HFFc6 (cell line): ENCODE results near the gene DBF4. TPM values are rescaled to one million over a fixed set of nuclear protein-coding genes. Genes with fewer than 3 reads are reported as not detected.
"Not testable (repeated sequence)": the region's sequence is repeated elsewhere in the genome, so short reads cannot be mapped to it uniquely, and the experiment has no call there.

Experiments used
- DNase-seq: peaks from one replicate; pipeline ENCODE4 v3.0.0-alpha.2; 2018
- H3K27ac Mint-ChIP-seq: 2 replicates; pipeline ENCODE4 v1.8.0; 2020; ENCODE audit warnings: mild to moderate bottlenecking, mixed read lengths
- H3K27me3 Mint-ChIP-seq: 2 replicates; pipeline ENCODE4 v1.8.0; 2021; ENCODE audit warnings: mild to moderate bottlenecking, moderate library complexity, mixed read lengths; ENCODE audit not compliant: insufficient read depth
- H3K36me3 Mint-ChIP-seq: 2 replicates; pipeline ENCODE4 v1.8.0; 2021; ENCODE audit warnings: low read depth, mixed read lengths
- H3K4me1 Mint-ChIP-seq: 2 replicates; pipeline ENCODE4 v1.8.0; 2020; ENCODE audit warnings: low read depth, mixed read lengths
- H3K4me3 Mint-ChIP-seq: 2 replicates; pipeline ENCODE4 v1.8.0; 2020; ENCODE audit warnings: mild to moderate bottlenecking, moderate library complexity, mixed read lengths
- H3K9me3 Mint-ChIP-seq: 2 replicates; pipeline ENCODE4 v1.8.0; 2020; ENCODE audit warnings: mild to moderate bottlenecking, mixed read lengths
- CTCF ChIP-seq: fragments of 200-600 bp; sonication (generic); IDR thresholded peaks from 2 replicates; pipeline ENCODE4 v1.5.0; 2021; ENCODE audit warnings: antibody characterized with exemption, mild to moderate bottlenecking
- long read RNA-seq: library from polyadenylated mRNA; unstranded; transcript quantifications from one replicate; pipeline ENCODE4 v2.0.0, GENCODE V29; 2019
- total RNA-seq, 6 experiments: library from RNA; stranded (reverse); fragmentation: NEBNext Ultra II Directional; extraction: Animal tissue kit (Norgen Biotek cat#: 25700); gene quantifications; 2 replicates in 1 of 6; 3 replicates in 5 of 6; pipeline ENCODE4 v1.2.3, GENCODE V29; 2021

The DBF4 gene
- 10 to 100 TPM; 16.1 to 25.3 (median 23.5) TPM for total RNA-seq
- long read RNA-seq, partial matches to known transcripts: 5 of 11 reads
- long read RNA-seq, other reads (novel, unspliced or antisense): 3 of 11 reads

- DNase-seq: peak; percentile 92
- Mint-ChIP-seq H3K27me3 (no peaks in the 10 kb centered on the region; the same call in 1 of the 2 replicates), H3K4me3 (peak within 1 kb of the TSS; percentile 99), H3K36me3 (peaks cover 19% of the 10 kb centered on the region), H3K9me3 (peaks cover 6% of the 10 kb centered on the region; the same call in 1 of the 2 replicates), H3K4me1 (peaks cover 37% of the 10 kb centered on the region), H3K27ac (peak within 1 kb of the TSS; percentile 97)
- no peak for TF ChIP-seq CTCF
Observed at GRCh38 chr7:87876040-87876868, at the start of gene DBF4, which contains the start of gene SLC25A40. TSS of gene DBF4 (plus strand) at chr7:87876493. CDS start at chr7:87876733, 240 bp downstream. TSS of gene SLC25A40 (minus strand) at chr7:87876360. CDS start at chr7:87858727, 17,633 bp downstream.

- not testable (repeated sequence) for H3K27me3 Mint-ChIP-seq, H3K4me1 Mint-ChIP-seq, H3K4me3 Mint-ChIP-seq, H3K27ac Mint-ChIP-seq, H3K36me3 Mint-ChIP-seq, DNase-seq
- H3K9me3 Mint-ChIP-seq: peaks cover 17% of the 10 kb centered on the region
Observed at GRCh38 chr7:87828383-87828782, 47.9 kb upstream of the DBF4 start.

GRCh38 chr7:87831097-87831496, 45.2 kb upstream of the DBF4 start:
- H3K4me1 Mint-ChIP-seq: no peaks in the 10 kb centered on the region
- TF ChIP-seq CTCF: no peak
- no peaks in the 10 kb centered on the region for H3K27me3 Mint-ChIP-seq
- no peaks in the 10 kb centered on the region for H3K9me3 Mint-ChIP-seq
- no peak for DNase-seq
- H3K36me3 Mint-ChIP-seq: no peaks in the 10 kb centered on the region
- H3K27ac Mint-ChIP-seq: no peak overlapping the region
- H3K4me3 Mint-ChIP-seq: no peak overlapping the region

- no peak for TF ChIP-seq CTCF
- H3K4me3 Mint-ChIP-seq: no peak overlapping the region
- H3K27me3 Mint-ChIP-seq: no peaks in the 10 kb centered on the region
- H3K27ac Mint-ChIP-seq: no peak overlapping the region
- no peaks in the 10 kb centered on the region for H3K4me1 Mint-ChIP-seq
- no peaks in the 10 kb centered on the region for H3K36me3 Mint-ChIP-seq
- no peak for DNase-seq
- H3K9me3 Mint-ChIP-seq: no peaks in the 10 kb centered on the region
Observed at GRCh38 chr7:87833130-87833529, 43.2 kb upstream of the DBF4 start.

GRCh38 chr7:87837597-87837996, 38.7 kb upstream of the DBF4 start:
- Mint-ChIP-seq H3K4me1 (no peaks in the 10 kb centered on the region), H3K4me3 (no peak overlapping the region), H3K9me3 (no peaks in the 10 kb centered on the region), H3K36me3 (no peaks in the 10 kb centered on the region), H3K27ac (no peak overlapping the region), H3K27me3 (no peaks in the 10 kb centered on the region; the same call in 1 of the 2 replicates)
- no peak for DNase-seq
- TF ChIP-seq CTCF: no peak
